ENCODE results near the gene DNAJC13.
"Not testable (repeated sequence)": the region's sequence is repeated elsewhere in the genome, so short reads cannot be mapped to it uniquely, and the experiment has no call there.

DNAJC13 gene

DNA sequence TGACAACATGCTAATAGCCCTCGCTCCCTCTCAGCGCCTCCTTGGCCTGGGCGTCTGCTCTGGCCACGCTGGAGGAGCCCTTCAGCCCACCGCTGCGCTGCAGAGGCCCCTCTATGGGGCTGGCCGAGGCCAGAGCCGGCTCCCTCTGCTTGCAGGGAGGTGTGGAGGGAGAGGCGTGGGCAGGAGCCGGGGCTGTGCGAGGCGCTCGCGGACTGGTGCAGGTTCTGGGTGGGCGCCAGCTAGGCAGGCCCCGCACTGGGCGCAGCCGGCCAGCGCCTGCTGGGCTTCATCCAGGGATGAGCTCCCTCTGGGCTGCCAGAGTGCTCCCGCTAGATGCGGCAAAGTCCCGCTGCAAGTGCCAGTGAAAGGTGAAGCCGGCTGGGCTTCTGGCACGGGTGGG lies 21.0 kb upstream of the DNAJC13 start:
- no peak for TF ChIP-seq EZH2 (optimal IDR thresholded peaks at IDR 0.05; ENCODE audit: low read depth, low read length)
- TF ChIP-seq, protein P1, sequence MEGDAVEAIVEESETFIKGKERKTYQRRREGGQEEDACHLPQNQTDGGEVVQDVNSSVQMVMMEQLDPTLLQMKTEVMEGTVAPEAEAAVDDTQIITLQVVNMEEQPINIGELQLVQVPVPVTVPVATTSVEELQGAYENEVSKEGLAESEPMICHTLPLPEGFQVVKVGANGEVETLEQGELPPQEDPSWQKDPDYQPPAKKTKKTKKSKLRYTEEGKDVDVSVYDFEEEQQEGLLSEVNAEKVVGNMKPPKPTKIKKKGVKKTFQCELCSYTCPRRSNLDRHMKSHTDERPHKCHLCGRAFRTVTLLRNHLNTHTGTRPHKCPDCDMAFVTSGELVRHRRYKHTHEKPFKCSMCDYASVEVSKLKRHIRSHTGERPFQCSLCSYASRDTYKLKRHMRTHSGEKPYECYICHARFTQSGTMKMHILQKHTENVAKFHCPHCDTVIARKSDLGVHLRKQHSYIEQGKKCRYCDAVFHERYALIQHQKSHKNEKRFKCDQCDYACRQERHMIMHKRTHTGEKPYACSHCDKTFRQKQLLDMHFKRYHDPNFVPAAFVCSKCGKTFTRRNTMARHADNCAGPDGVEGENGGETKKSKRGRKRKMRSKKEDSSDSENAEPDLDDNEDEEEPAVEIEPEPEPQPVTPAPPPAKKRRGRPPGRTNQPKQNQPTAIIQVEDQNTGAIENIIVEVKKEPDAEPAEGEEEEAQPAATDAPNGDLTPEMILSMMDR (IDR thresholded peaks at IDR 0.05; ENCODE audit: low read length), result no peak
- TF ChIP-seq EZH2phosphoT487 (IDR thresholded peaks at IDR 0.05; ENCODE audit: low read length), result no peak
- Histone ChIP-seq H3K79me2 (ENCODE audit: low read length) (no peaks in the 10 kb centered on the region), H2AFZ (ENCODE audit: low read length) (no peak overlapping the region), H4K20me1 (ENCODE audit: insufficient read depth, low read length) (no peaks in the 10 kb centered on the region), H3K4me1 (ENCODE audit: low read length) (no peaks in the 10 kb centered on the region), H3K4me3 (ENCODE audit: low read length) (no peak overlapping the region), H3K27me3 (replicated peaks; ENCODE audit: insufficient read depth, low read length) (no peaks in the 10 kb centered on the region), H3K27ac (ENCODE audit: low read length) (no peak overlapping the region), H3K36me3 (replicated peaks; ENCODE audit: insufficient read depth, low read length) (no peaks in the 10 kb centered on the region), H3K9ac (ENCODE audit: low read length) (no peak overlapping the region), H3F3A (ENCODE audit: insufficient read depth, low read length) (no peaks in the 10 kb centered on the region), H3K4me2 (ENCODE audit: low read depth, low read length) (no peak overlapping the region), H3K9me3 (replicated peaks; ENCODE audit: insufficient read depth, low read length) (no peaks in the 10 kb centered on the region), H3K9me2 (replicated peaks; ENCODE audit: insufficient read depth, low read length) (no peaks in the 10 kb centered on the region)
- no peak for DNase-seq

DNA sequence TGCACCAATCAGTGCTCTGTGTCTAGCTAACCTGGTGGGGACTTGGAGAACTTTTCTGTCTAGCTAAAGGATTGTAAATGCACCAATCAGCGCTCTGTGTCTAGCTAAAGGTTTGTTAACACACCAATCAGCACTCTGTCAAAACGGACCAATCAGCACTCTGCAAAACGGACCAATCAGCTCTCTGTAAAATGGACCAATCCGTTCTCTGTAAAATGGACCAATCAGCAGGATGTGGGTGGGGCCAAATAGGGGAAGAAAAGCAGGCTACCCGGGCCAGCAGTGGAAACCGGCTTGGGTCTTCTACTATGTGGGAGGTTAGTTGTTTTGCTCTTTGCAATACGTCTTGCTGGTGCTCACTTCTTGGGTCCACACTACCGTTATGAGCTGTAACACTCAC lies 20.5 kb upstream of the DNAJC13 start:
- not testable (repeated sequence) for H4K20me1 ChIP-seq (ENCODE audit: insufficient read depth, low read length); H3K9ac ChIP-seq (ENCODE audit: low read length)

DNA sequence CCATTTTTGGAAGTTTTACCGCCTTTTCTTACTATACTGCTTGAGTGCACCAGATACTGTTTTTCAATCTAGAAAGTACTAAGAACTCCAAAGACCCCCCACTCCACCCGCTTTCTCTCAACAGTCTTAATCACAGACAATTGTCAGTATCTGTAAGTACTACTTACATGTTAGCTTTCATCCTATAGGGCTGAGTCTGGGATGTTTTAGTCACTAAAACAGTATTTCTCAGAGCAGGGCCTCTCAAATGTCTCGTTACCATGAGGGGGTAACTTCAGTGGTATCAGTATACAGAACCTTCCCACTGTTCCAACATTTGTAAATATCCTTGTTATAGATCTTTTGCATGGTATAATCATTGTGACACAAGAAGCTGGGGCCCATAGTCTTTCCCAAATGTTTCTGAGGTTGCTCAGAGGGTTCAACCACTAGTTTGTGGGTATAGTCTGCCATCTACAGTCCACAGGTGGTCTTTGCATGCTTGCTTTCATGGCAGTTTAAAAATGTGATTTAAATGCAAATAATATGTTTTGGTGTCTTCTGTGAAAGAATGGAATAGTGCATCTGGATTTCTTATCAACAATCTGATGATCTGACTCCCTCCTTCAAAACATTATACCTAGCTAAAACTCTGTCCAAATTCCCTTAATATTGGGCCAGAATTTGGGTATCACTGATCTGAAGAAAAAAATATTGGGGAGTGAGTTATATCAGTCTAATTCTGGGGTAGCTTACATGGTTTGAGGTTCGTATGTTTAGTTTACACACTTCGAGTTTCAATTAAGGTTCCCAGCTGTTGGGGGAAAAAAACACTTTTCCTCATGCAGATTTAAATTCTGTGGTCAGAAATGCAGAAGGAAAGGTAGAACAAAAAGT lies 18.0 kb upstream of the DNAJC13 start:
- no peak overlapping the region for H2AFZ ChIP-seq (ENCODE audit: low read length)
- H3K79me2 ChIP-seq (ENCODE audit: low read length), result no peaks in the 10 kb centered on the region
- peak; percentile 54 for DNase-seq
- H3K27me3 ChIP-seq (replicated peaks; ENCODE audit: insufficient read depth, low read length), result no peaks in the 10 kb centered on the region
- H3K9me2 ChIP-seq (replicated peaks; ENCODE audit: insufficient read depth, low read length), result no peaks in the 10 kb centered on the region
- no peak overlapping the region for H3K27ac ChIP-seq (ENCODE audit: low read length)
- H3K4me2 ChIP-seq (ENCODE audit: low read depth, low read length), result no peak overlapping the region
- no peaks in the 10 kb centered on the region for H3K9me3 ChIP-seq (replicated peaks; ENCODE audit: insufficient read depth, low read length)
- no peaks in the 10 kb centered on the region for H4K20me1 ChIP-seq (ENCODE audit: insufficient read depth, low read length)
- H3K4me1 ChIP-seq (ENCODE audit: low read length), result no peaks in the 10 kb centered on the region
- no peaks in the 10 kb centered on the region for H3K36me3 ChIP-seq (replicated peaks; ENCODE audit: insufficient read depth, low read length)
- H3K9ac ChIP-seq (ENCODE audit: low read length), result no peak overlapping the region
- TF ChIP-seq, protein P1 (IDR thresholded peaks at IDR 0.05; ENCODE audit: low read length), result peak; percentile 93
- TF ChIP-seq EZH2 (optimal IDR thresholded peaks at IDR 0.05; ENCODE audit: low read depth, low read length) (no peak), EZH2phosphoT487 (IDR thresholded peaks at IDR 0.05; ENCODE audit: low read length) (no peak)
- H3F3A ChIP-seq (ENCODE audit: insufficient read depth, low read length), result no peaks in the 10 kb centered on the region
- H3K4me3 ChIP-seq (ENCODE audit: low read length), result no peak overlapping the region

More for the DNA sequence above, 20.5 kb upstream of the DNAJC13 start:
- not testable (repeated sequence) for H3K9me2 ChIP-seq (replicated peaks; ENCODE audit: insufficient read depth, low read length); H2AFZ ChIP-seq (ENCODE audit: low read length); H3F3A ChIP-seq (ENCODE audit: insufficient read depth, low read length); H3K27me3 ChIP-seq (replicated peaks; ENCODE audit: insufficient read depth, low read length); H3K4me1 ChIP-seq (ENCODE audit: low read length); H3K4me3 ChIP-seq (ENCODE audit: low read length); H3K27ac ChIP-seq (ENCODE audit: low read length); DNase-seq; H3K4me2 ChIP-seq (ENCODE audit: low read depth, low read length); H3K36me3 ChIP-seq (replicated peaks; ENCODE audit: insufficient read depth, low read length); H3K79me2 ChIP-seq (ENCODE audit: low read length); H3K9me3 ChIP-seq (replicated peaks; ENCODE audit: insufficient read depth, low read length)

DNA sequence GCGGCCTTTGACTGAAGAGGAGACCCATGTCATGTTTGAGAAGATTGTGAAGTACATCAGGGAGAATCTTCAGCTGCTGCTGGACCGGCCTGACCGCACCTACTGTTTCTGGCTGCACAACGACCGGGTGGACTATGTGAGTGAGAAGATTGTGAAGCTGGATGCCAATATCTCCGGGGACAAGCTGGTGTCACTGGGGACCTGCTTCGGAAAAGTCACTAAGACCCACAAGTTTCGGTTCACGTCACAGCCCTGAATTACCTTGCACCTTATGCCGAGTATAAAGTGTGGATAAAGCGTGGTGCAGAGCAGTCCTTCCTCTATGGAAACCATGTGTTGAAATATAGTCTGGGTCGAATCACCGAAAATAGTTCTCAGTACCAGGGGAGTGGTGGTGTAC lies 16.0 kb upstream of the DNAJC13 start:
- H3K9ac ChIP-seq (ENCODE audit: low read length), result no peak overlapping the region
- H2AFZ ChIP-seq (ENCODE audit: low read length), result no peak overlapping the region
- no peak overlapping the region for H3K27ac ChIP-seq (ENCODE audit: low read length)
- no peaks in the 10 kb centered on the region for H3K4me1 ChIP-seq (ENCODE audit: low read length)
- no peaks in the 10 kb centered on the region for H3K9me3 ChIP-seq (replicated peaks; ENCODE audit: insufficient read depth, low read length)
- H3K9me2 ChIP-seq (replicated peaks; ENCODE audit: insufficient read depth, low read length), result no peaks in the 10 kb centered on the region
- no peaks in the 10 kb centered on the region for H3F3A ChIP-seq (ENCODE audit: insufficient read depth, low read length)
- no peak for DNase-seq
- H3K79me2 ChIP-seq (ENCODE audit: low read length), result no peaks in the 10 kb centered on the region
- H4K20me1 ChIP-seq (ENCODE audit: insufficient read depth, low read length), result no peaks in the 10 kb centered on the region
- no peak overlapping the region for H3K4me3 ChIP-seq (ENCODE audit: low read length)
- TF ChIP-seq EZH2phosphoT487 (IDR thresholded peaks at IDR 0.05; ENCODE audit: low read length) (no peak), EZH2 (optimal IDR thresholded peaks at IDR 0.05; ENCODE audit: low read depth, low read length) (no peak)
- TF ChIP-seq, protein P1 (IDR thresholded peaks at IDR 0.05; ENCODE audit: low read length), result no peak
- no peak overlapping the region for H3K4me2 ChIP-seq (ENCODE audit: low read depth, low read length)
- H3K27me3 ChIP-seq (replicated peaks; ENCODE audit: insufficient read depth, low read length), result no peaks in the 10 kb centered on the region
- H3K36me3 ChIP-seq (replicated peaks; ENCODE audit: insufficient read depth, low read length), result no peaks in the 10 kb centered on the region
